Activated gamma-delta T cell (primary cell): ENCODE measurements around the gene YPEL4.
"Not testable (repeated sequence)": the region's sequence is repeated elsewhere in the genome, so short reads cannot be mapped to it uniquely, and the experiment has no call there.

ENCODE experiments used
- DNase-seq: peaks from one replicate; lab custom pipeline; 2025; lab: John Stamatoyannopoulos, UW
- total RNA-seq, 2 donors: gene quantifications; one replicate each; lab custom pipeline; 2026; lab: John Stamatoyannopoulos, UW

The YPEL4 gene
- 34.3 to 45.7 reads per million in 2 donors for total RNA-seq

GRCh38 chr11:57649826-57650738 is at the start of gene YPEL4:
Gene YPEL4 (minus strand): TSS chr11:57649912. CDS start chr11:57647107, 2,805 bp downstream.
- peak; percentile 32 for DNase-seq

- no peak for DNase-seq
These were observed 49.2 kb upstream of the YPEL4 start for GRCh38 chr11:57698843-57699365.

- DNase-seq: not testable (repeated sequence)
These were observed 40.8 kb upstream of the YPEL4 start for GRCh38 chr11:57690474-57690873.

GRCh38 chr11:57681168-57681567 is 31.5 kb upstream of the YPEL4 start:
- no peak for DNase-seq

GRCh38 chr11:57680552-57680874 is 30.8 kb upstream of the YPEL4 start:
- no peak for DNase-seq

GRCh38 chr11:57679396-57679795 is 29.7 kb upstream of the YPEL4 start:
- DNase-seq: no peak

- DNase-seq: no peak
These were observed 25.6 kb upstream of the YPEL4 start for GRCh38 chr11:57675176-57675941.

- no peak for DNase-seq
These were observed 24.5 kb upstream of the YPEL4 start for GRCh38 chr11:57674251-57674650.

GRCh38 chr11:57668434-57668782 is 18.7 kb upstream of the YPEL4 start:
- DNase-seq: no peak

GRCh38 chr11:57667736-57668433 is 18.2 kb upstream of the YPEL4 start, which contains the start of gene ZDHHC5:
Gene ZDHHC5 (plus strand): TSS chr11:57668114. CDS start chr11:57673091, 4,977 bp downstream.
- peak; percentile 100 for DNase-seq

GRCh38 chr11:57667117-57667735 is 17.5 kb upstream of the YPEL4 start:
- peak; percentile 60 for DNase-seq

- no peak for DNase-seq
These were observed 14.3 kb upstream of the YPEL4 start for GRCh38 chr11:57663975-57664374.

- DNase-seq: no peak
These were observed 13.2 kb upstream of the YPEL4 start for GRCh38 chr11:57662893-57663292.

- no peak for DNase-seq
These were observed 10.0 kb upstream of the YPEL4 start for GRCh38 chr11:57659669-57660068.

GRCh38 chr11:57658023-57658361 is 8.3 kb upstream of the YPEL4 start:
- no peak for DNase-seq

GRCh38 chr11:57657194-57658022 is 7.7 kb upstream of the YPEL4 start, which contains the start of gene CLP1:
Gene CLP1 (plus strand): TSS chr11:57657762. CDS start chr11:57659477, 1,715 bp downstream.
- DNase-seq: peak; percentile 88

GRCh38 chr11:57656885-57657193 is 7.1 kb upstream of the YPEL4 start:
- no peak for DNase-seq

GRCh38 chr11:57653163-57653562 is 3.5 kb upstream of the YPEL4 start:
- no peak for DNase-seq

GRCh38 chr11:57652662-57653061 is 3.0 kb upstream of the YPEL4 start:
- no peak for DNase-seq

GRCh38 chr11:57652230-57652629 is 2.5 kb upstream of the YPEL4 start:
- not testable (repeated sequence) for DNase-seq

GRCh38 chr11:57651408-57651807 is 1.7 kb upstream of the YPEL4 start:
- no peak for DNase-seq
